Measurements from ENCODE around the gene PRRT4. TPM values are rescaled to one million over a fixed set of nuclear protein-coding genes. Genes with fewer than 3 reads are reported as not detected.

Gene PRRT4
- total RNA-seq = 3.1 and 3.3 TPM in 2 replicates
- long read RNA-seq = 0 reads

DNA sequence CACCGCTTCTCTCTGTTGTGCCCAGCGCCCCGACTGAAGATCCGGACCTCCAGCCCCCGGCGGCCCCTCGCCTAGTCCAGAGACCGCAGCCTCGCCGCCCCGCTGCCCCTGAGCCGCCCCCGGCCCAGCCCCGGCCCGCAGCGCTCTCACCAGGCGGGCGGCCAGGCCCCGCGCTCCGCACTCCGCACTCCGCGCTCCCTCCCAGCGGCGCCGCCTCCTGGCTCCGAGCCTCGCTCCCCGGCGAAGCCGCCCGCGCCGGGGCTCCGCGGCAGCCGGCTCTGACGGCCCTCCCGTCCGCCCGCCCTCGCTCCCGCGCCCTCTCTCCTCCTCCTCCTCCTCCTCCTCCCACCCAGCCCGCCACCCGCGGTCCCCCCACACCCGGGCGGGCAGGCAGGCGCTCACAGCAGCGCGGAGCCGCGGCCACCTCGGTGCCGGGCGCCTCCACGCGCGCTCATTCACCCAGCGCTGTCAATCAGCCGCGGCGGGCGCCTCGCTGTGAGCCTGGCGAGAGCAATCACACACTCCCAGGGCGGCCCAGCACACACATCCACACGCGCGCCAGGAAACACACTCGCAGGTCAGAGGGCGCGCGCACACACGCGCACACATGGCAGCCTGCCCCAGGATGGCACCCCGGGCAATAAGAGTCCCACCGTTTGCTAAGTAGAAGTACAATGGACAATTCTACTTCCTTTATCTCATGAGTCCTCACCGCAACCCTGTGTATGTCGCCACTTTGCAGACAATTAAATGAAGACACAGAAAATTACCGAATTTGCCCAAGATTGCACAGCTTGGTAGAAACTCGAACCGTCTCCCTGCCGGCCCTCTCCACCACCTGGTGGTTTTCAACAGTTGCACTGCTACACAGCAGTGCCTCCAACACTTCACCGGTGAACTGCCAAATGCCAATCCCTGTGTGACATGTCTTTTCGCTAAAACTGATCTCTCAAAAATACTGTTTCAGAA, at the start of gene PRRT4:
Gene PRRT4, minus strand, starts transcription at position 280 of the 969 bp plus-strand sequence.
- Mint-ChIP-seq H3K9me3 (no peaks in the 10 kb centered on the region), H3K4me3 (peak within 1 kb of the TSS; percentile 83), H3K27me3 (ENCODE audit: low read depth) (peaks cover 83% of the 10 kb centered on the region), H3K4me1 (peaks cover 32% of the 10 kb centered on the region), H3K27ac (ENCODE audit: unreplicated experiment) (no peak within 1 kb of the TSS), H3K36me3 (ENCODE audit: low read depth) (no peaks in the 10 kb centered on the region)
- TF ChIP-seq, protein P1, sequence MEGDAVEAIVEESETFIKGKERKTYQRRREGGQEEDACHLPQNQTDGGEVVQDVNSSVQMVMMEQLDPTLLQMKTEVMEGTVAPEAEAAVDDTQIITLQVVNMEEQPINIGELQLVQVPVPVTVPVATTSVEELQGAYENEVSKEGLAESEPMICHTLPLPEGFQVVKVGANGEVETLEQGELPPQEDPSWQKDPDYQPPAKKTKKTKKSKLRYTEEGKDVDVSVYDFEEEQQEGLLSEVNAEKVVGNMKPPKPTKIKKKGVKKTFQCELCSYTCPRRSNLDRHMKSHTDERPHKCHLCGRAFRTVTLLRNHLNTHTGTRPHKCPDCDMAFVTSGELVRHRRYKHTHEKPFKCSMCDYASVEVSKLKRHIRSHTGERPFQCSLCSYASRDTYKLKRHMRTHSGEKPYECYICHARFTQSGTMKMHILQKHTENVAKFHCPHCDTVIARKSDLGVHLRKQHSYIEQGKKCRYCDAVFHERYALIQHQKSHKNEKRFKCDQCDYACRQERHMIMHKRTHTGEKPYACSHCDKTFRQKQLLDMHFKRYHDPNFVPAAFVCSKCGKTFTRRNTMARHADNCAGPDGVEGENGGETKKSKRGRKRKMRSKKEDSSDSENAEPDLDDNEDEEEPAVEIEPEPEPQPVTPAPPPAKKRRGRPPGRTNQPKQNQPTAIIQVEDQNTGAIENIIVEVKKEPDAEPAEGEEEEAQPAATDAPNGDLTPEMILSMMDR (conservative IDR thresholded peaks at IDR 0.05) = peak; percentile 21
- peak; percentile 38 for DNase-seq (ENCODE audit: low read depth, low spot score)

DNA sequence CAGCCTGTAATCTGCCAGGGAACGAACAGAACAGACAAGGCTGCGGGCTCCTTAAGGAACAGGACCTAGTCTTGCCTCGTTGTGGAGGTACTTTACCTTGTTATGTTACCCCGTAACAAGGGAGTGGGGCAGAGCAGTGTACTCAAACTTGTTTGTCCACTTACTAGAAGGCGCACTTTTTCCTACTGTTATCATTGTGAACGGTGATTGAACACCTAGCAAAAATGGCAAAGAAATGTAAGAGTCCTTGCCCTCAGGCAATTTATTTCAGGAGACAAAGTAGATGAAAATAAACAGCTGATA, 48.9 kb upstream of the PRRT4 start:
- Mint-ChIP-seq H3K9me3 (no peaks in the 10 kb centered on the region), H3K27ac (ENCODE audit: unreplicated experiment) (no peak overlapping the region), H3K36me3 (ENCODE audit: low read depth) (no peaks in the 10 kb centered on the region), H3K4me3 (peak overlapping the region; percentile 90), H3K27me3 (ENCODE audit: low read depth) (peaks cover 54% of the 10 kb centered on the region), H3K4me1 (peaks cover 24% of the 10 kb centered on the region)
- TF ChIP-seq, protein P1 (conservative IDR thresholded peaks at IDR 0.05) = no peak
- no peak for DNase-seq (ENCODE audit: low read depth, low spot score)

DNA sequence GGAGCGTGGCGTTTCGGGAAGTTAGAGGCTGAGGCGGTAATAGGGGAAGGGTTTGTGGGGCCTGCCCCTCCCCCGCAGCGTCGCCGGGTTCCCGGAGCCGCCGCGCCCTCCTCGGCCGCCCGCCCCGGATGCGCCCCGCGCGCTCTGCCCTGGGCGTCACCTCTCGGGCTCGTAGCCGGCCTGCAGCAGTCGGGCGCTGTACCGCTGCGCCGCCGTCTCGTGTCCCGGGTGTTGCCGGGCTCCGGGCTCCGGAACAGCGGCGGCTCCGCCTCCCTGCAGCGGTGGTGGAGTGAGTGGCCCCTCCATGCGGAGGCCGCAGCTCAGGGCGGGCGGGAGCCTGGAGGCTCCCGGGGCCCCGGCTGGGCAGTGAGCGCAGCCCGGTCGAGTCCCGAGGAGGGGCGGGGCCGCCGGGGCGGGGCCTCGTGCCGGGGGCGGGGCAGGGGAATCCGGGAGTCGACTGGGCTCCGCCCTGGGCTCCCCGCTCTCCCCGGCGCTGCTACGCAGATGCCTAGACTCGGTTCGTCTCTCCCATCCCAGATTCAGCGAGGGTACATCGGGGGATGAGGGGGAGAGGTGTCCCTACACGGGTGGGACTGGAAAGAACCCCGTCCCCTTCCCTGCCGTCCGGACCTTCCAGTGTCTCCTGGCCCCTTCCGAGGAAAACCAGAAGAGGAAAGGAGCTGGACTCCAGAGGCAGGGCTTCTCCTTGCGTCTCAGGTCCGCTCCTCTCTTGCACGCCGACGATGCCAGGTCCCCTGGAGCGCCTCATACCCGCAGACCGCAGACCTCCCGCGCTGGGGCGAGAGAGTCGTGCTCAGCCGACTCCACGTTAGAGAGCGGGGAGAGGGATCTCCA, 48.3 kb upstream of the PRRT4 start, which contains the start of gene IMPDH1:
Gene IMPDH1, minus strand, starts transcription at position 387 of the 855 bp plus-strand sequence. Its CDS starts 81 bp downstream, at position 306.
- Mint-ChIP-seq H3K9me3 (no peaks in the 10 kb centered on the region), H3K27me3 (ENCODE audit: low read depth) (peaks cover 55% of the 10 kb centered on the region), H3K4me3 (peak within 1 kb of the TSS; percentile 90), H3K4me1 (peaks cover 27% of the 10 kb centered on the region), H3K27ac (ENCODE audit: unreplicated experiment) (no peak within 1 kb of the TSS), H3K36me3 (ENCODE audit: low read depth) (no peaks in the 10 kb centered on the region)
- TF ChIP-seq, protein P1 (conservative IDR thresholded peaks at IDR 0.05) = no peak
- peak; percentile 81 for DNase-seq (ENCODE audit: low read depth, low spot score)

DNA sequence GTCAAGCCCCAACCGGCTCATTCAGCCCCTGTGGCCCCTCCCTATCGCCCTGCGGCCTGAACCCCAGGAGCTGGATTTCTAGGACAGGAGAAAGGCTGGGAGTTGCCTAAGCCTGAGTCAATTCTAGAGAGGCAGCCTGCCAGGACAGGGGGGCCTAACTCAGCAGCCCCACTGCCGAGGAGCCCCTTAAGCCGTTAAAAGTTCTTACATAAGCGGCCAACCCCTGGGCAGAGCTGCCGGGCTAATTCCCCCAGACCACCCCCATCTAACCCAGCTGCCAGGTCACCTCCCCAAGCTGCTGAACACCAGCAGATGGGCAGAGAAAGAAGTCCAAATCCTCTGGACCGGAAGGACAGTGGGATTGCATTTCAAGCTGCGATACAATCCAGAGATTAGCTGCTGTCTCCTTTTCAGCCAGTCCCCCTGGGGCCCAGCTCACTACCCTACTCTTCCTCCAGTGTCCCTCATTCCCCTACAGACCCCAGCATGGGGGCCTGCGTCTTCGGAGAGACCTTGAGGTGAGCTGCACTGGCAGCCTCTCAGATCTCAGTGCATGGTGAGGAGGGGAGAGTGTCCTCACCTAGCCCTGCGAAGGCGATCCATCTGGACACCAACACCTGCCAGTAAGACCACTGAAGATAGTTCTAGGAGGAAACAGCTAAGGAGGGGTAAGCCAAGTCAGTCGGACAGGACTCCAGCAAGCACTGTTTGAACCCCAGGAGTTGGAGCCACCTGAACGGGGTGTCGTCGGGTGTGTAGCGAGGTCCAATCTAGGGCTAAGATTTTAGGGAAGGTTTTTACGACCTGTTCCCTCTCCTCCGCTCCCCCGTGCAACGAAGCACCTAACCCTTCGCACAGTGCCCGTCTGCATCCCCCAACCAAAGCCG, 47.5 kb upstream of the PRRT4 start:
- H3K36me3 Mint-ChIP-seq (ENCODE audit: low read depth) = no peaks in the 10 kb centered on the region
- H3K4me1 Mint-ChIP-seq = peaks cover 36% of the 10 kb centered on the region
- DNase-seq (ENCODE audit: low read depth, low spot score) = no peak
- H3K27ac Mint-ChIP-seq (ENCODE audit: unreplicated experiment) = no peak overlapping the region
- TF ChIP-seq, protein P1 (conservative IDR thresholded peaks at IDR 0.05) = no peak
- H3K4me3 Mint-ChIP-seq = peak overlapping the region; percentile 82
- no peaks in the 10 kb centered on the region for H3K9me3 Mint-ChIP-seq
- H3K27me3 Mint-ChIP-seq (ENCODE audit: low read depth) = peaks cover 55% of the 10 kb centered on the region

Data from neural crest cell (in vitro differentiated cells).